Measurements from ENCODE around the gene FAM20B.

FAM20B gene

GRCh38 chr1:179048339-179049124 lies 22.8 kb downstream of the FAM20B start:
- DNase-seq: no peak

- DNase-seq: no peak
Measured at GRCh38 chr1:179052776-179053175, 27.1 kb downstream of the FAM20B start.

- DNase-seq: no peak
Measured at GRCh38 chr1:179053486-179053885, 27.8 kb downstream of the FAM20B start.

GRCh38 chr1:179055937-179056336 lies 30.2 kb downstream of the FAM20B start:
- DNase-seq: no peak

GRCh38 chr1:179058487-179059483 lies 33.1 kb downstream of the FAM20B start:
- no peak for DNase-seq

GRCh38 chr1:179061360-179062282 lies 35.9 kb downstream of the FAM20B start:
- DNase-seq: no peak

GRCh38 chr1:179066471-179066870 lies 40.8 kb downstream of the FAM20B start:
- DNase-seq: peak; percentile 29

GRCh38 chr1:179077396-179077795 lies 51.7 kb downstream of the FAM20B start:
- DNase-seq: no peak

GRCh38 chr1:179079113-179079761 lies 53.5 kb downstream of the FAM20B start:
- DNase-seq: peak; percentile 54

- DNase-seq: no peak
Measured at GRCh38 chr1:179080866-179081686, 55.4 kb downstream of the FAM20B start.

GRCh38 chr1:179081687-179082332 lies 56.1 kb downstream of the FAM20B start, which contains the start of gene TOR3A:
Gene TOR3A (plus strand): TSS chr1:179082070. CDS start chr1:179082129, 59 bp downstream.
- peak; percentile 90 for DNase-seq

GRCh38 chr1:179082333-179082998 lies 56.8 kb downstream of the FAM20B start:
- DNase-seq: peak; percentile 21

- no peak for DNase-seq
Measured at GRCh38 chr1:179082999-179083335, 57.3 kb downstream of the FAM20B start.

- DNase-seq: no peak
Measured at GRCh38 chr1:179083533-179083932, 57.8 kb downstream of the FAM20B start.

GRCh38 chr1:179087665-179088064 lies 62.0 kb downstream of the FAM20B start:
- DNase-seq: no peak

- no peak for DNase-seq
Measured at GRCh38 chr1:179089827-179090482, 64.3 kb downstream of the FAM20B start.

- DNase-seq: no peak
Measured at GRCh38 chr1:179090522-179090921, 64.8 kb downstream of the FAM20B start.

- no peak for DNase-seq
Measured at GRCh38 chr1:179090923-179091322, 65.2 kb downstream of the FAM20B start.

GRCh38 chr1:179091691-179092165 lies 66.0 kb downstream of the FAM20B start:
- no peak for DNase-seq

Data from NCI-H1105 treated with DMSO at 0.1 percent for 48 hours (cell line).